Panc1 (cell line): Measurements from ENCODE around the gene NEGR1. TPM values are rescaled to one million over a fixed set of nuclear protein-coding genes. Genes with fewer than 3 reads are reported as not detected.

Source experiments
- ATAC-seq: fragments of 200-7000 bp; cut with Tn5 transposase; 2 replicates; pipeline ENCODE4 v1.9.1; 2020; ENCODE audit warnings: mild to moderate bottlenecking, moderate library complexity
- BruUV-seq: library from RNA; stranded (reverse); fragments of 400-500 nt; replicated peaks from 2 replicates; lab custom pipeline; 2021; lab: Mats Ljungman, UMichigan
- CTCF ChIA-PET: fragments of 300-600 bp; sonication (Branson Sonifier 250); formaldehyde crosslinking; loops from one replicate; lab custom pipeline; 2022; ENCODE audit warnings: antibody characterized with exemption; lab: Charles Lee
- POLR2A ChIA-PET: fragments of 300-600 bp; sonication (Branson Sonifier 250); formaldehyde crosslinking; loops from one replicate; lab custom pipeline; 2022; ENCODE audit warnings: antibody characterized with exemption; lab: Charles Lee
- DNase-seq: peaks from one replicate; pipeline ENCODE4 v3.0.0-alpha.2; 2010; ENCODE audit warnings: low read depth, low spot score
- H3K27ac ChIP-seq: 2 replicates; pipeline ENCODE4 v1.5.1; 2011; ENCODE audit warnings: mild to moderate bottlenecking, low read length, inconsistent platforms
- H3K27me3 ChIP-seq: fragments of 200-500 bp; sonication (Bioruptor generic); 2 replicates; pipeline ENCODE4 v1.6.0; 2014; ENCODE audit warnings: low read length, inconsistent platforms; ENCODE audit not compliant: control insufficient read depth, insufficient read depth
- H3K36me3 ChIP-seq: fragments of 200-500 bp; sonication (Bioruptor generic); 2 replicates; pipeline ENCODE4 v1.5.1; 2014; ENCODE audit warnings: inconsistent platforms, mild to moderate bottlenecking, low read length, moderate library complexity; ENCODE audit not compliant: control insufficient read depth, insufficient read depth
- H3K4me1 ChIP-seq: 2 replicates; pipeline ENCODE4 v1.5.1; 2011; ENCODE audit warnings: inconsistent platforms, mild to moderate bottlenecking, low read length, moderate library complexity; ENCODE audit not compliant: control insufficient read depth, insufficient read depth
- H3K4me3 ChIP-seq, 2 experiments: 2 replicates each; pipeline ENCODE4 v1.5.1; 2011 to 2012; ENCODE audit warnings: low read depth in 2 of 2, low read length in 2 of 2, mild to moderate bottlenecking in 2 of 2, inconsistent platforms in 1 of 2, moderate library complexity in 1 of 2
- H3K9me3 ChIP-seq: fragments of 200-500 bp; sonication (Bioruptor generic); 2 replicates; pipeline ENCODE4 v1.5.1; 2014; ENCODE audit warnings: low read depth, mild to moderate bottlenecking, inconsistent platforms, low read length, moderate library complexity; ENCODE audit not compliant: control insufficient read depth, insufficient read depth
- CTCF ChIP-seq: fragments of 450-650 bp; IDR thresholded peaks from 2 replicates; pipeline ENCODE4 v1.5.1; 2017; ENCODE audit warnings: mild to moderate bottlenecking
- POLR2AphosphoS5 ChIP-seq: IDR thresholded peaks from 2 replicates; pipeline ENCODE4 v1.6.1; 2012; ENCODE audit warnings: mild to moderate bottlenecking, low read depth, low read length, moderate library complexity
- REST ChIP-seq, 2 experiments: IDR thresholded peaks; 2 replicates each; pipeline ENCODE4 v1.6.1; 2011 to 2012; ENCODE audit warnings: low read depth in 2 of 2, control low read depth in 1 of 2, low read length in 1 of 2, mild to moderate bottlenecking in 1 of 2, moderate library complexity in 1 of 2; ENCODE audit not compliant: insufficient read depth in 1 of 2
- SIN3A ChIP-seq: IDR thresholded peaks from 2 replicates; pipeline ENCODE4 v1.6.1; 2012; ENCODE audit warnings: low read depth, mild to moderate bottlenecking, low read length, moderate library complexity, borderline replicate concordance; ENCODE audit not compliant: insufficient read depth
- TCF7L2 ChIP-seq: IDR thresholded peaks from 2 replicates; pipeline ENCODE4 v1.6.1; 2011; ENCODE audit warnings: mild to moderate bottlenecking, low read depth, low read length, inconsistent platforms
- in situ Hi-C: cut with HindIII; loops from 2 replicates; pipeline ENCODE4 v1.10.0; 2016; ENCODE audit warnings: low sequenced_read_pairs, low pct_unique_long_range_greater_than_20kb
- intact Hi-C: fragments of 100-400 bp; cut with micrococcal nuclease; formaldehyde crosslinking; loops from one replicate; pipeline ENCODE4 v1.10.0; 2022; ENCODE audit not compliant: unreplicated experiment
- total RNA-seq: library from RNA; stranded (reverse); gene quantifications from one replicate; pipeline ENCODE4 v1.2.1, GENCODE V29; 2021; ENCODE audit not compliant: unreplicated experiment

Gene NEGR1
- total RNA-seq, 1 experiment from 2014 or later: 2.7 TPM

GRCh38 chr1:72007312-72007711 is 275.0 kb downstream of the NEGR1 start:
- POLR2A ChIA-PET: no interaction called here

GRCh38 chr1:72006092-72006491 is 276.2 kb downstream of the NEGR1 start:
- no peak for TF ChIP-seq SIN3A
- TF ChIP-seq REST (IDR thresholded peaks at IDR 0.05; ENCODE audit: insufficient read depth in 1 of 2, low read depth in 2 of 2, low read length in 1 of 2): no peak
- no peak for TF ChIP-seq CTCF
- no peak for TF ChIP-seq TCF7L2
- no peak for TF ChIP-seq POLR2AphosphoS5
- no peaks in the 10 kb centered on the region for H3K36me3 ChIP-seq
- BruUV-seq: no TSS peak
- ATAC-seq (no peak), DNase-seq (no peak)
- in situ Hi-C loops: no loop called here
- ChIA-PET CTCF (no interaction called here), POLR2A (no interaction called here)
- no peak overlapping the region for H3K4me3 ChIP-seq
- no peak overlapping the region for H3K27ac ChIP-seq
- H3K27me3 ChIP-seq: no peaks in the 10 kb centered on the region
- H3K9me3 ChIP-seq: no peaks in the 10 kb centered on the region
- H3K4me1 ChIP-seq: no peaks in the 10 kb centered on the region
- intact Hi-C loops: no loop called here

More at GRCh38 chr1:72007312-72007711, 275.0 kb downstream of the NEGR1 start:
- in situ Hi-C loops (no loop called here), intact Hi-C loops (no loop called here)
- Histone ChIP-seq H3K36me3 (no peaks in the 10 kb centered on the region), H3K4me1 (no peaks in the 10 kb centered on the region), H3K9me3 (no peaks in the 10 kb centered on the region), H3K4me3 (no peak overlapping the region), H3K27me3 (no peaks in the 10 kb centered on the region), H3K27ac (no peak overlapping the region)
- CTCF ChIA-PET: no interaction called here
- DNase-seq (no peak), ATAC-seq (no peak)
- TF ChIP-seq REST (IDR thresholded peaks at IDR 0.05; ENCODE audit: insufficient read depth in 1 of 2, low read depth in 2 of 2, low read length in 1 of 2) (no peak), CTCF (no peak), TCF7L2 (no peak), POLR2AphosphoS5 (no peak), SIN3A (no peak)
- BruUV-seq: no TSS peak
